SKM-1 (cell line): ENCODE data around the gene CTAGE1.
"Not testable (repeated sequence)": the region's sequence is repeated elsewhere in the genome, so short reads cannot be mapped to it uniquely, and the experiment has no call there.

ENCODE experiments used
- DNase-seq: peaks from one replicate; lab custom pipeline; 2025; ENCODE audit not compliant: unreplicated experiment; lab: John Stamatoyannopoulos, UW

Gene CTAGE1

GRCh38 chr18:22394428-22394827 lies 23.3 kb downstream of the CTAGE1 start:
- DNase-seq, result no peak

- not testable (repeated sequence) for DNase-seq
These were observed 24.6 kb downstream of the CTAGE1 start for GRCh38 chr18:22393164-22393563.

- DNase-seq, result no peak
These were observed 26.0 kb downstream of the CTAGE1 start for GRCh38 chr18:22391407-22392345.

- DNase-seq, result no peak
These were observed 29.9 kb downstream of the CTAGE1 start for GRCh38 chr18:22387787-22388186.

GRCh38 chr18:22387364-22387763 lies 30.4 kb downstream of the CTAGE1 start:
- no peak for DNase-seq

- no peak for DNase-seq
These were observed 32.0 kb downstream of the CTAGE1 start for GRCh38 chr18:22385718-22386117.

GRCh38 chr18:22378672-22379282 lies 38.9 kb downstream of the CTAGE1 start:
- DNase-seq, result peak; percentile 35

- DNase-seq, result no peak
These were observed 39.9 kb downstream of the CTAGE1 start for GRCh38 chr18:22377769-22378168.

GRCh38 chr18:22370414-22370813 lies 47.3 kb downstream of the CTAGE1 start:
- no peak for DNase-seq

GRCh38 chr18:22368021-22368420 lies 49.7 kb downstream of the CTAGE1 start:
- no peak for DNase-seq

- DNase-seq, result no peak
These were observed 50.4 kb downstream of the CTAGE1 start for GRCh38 chr18:22367303-22367702.

GRCh38 chr18:22363867-22364463 lies 53.8 kb downstream of the CTAGE1 start:
- no peak for DNase-seq
